Raji (cell line): ENCODE data around the gene EMX1.

Source experiments
- POLR2A ChIP-seq: IDR thresholded peaks from 2 replicates; pipeline ENCODE4 v1.6.1; 2011; ENCODE audit warnings: low read depth, low read length, control low read depth; ENCODE audit not compliant: insufficient read depth

The EMX1 gene

GRCh38 chr2:72953976-72954375, 36.7 kb downstream of the EMX1 start:
- no peak for TF ChIP-seq POLR2A

DNA sequence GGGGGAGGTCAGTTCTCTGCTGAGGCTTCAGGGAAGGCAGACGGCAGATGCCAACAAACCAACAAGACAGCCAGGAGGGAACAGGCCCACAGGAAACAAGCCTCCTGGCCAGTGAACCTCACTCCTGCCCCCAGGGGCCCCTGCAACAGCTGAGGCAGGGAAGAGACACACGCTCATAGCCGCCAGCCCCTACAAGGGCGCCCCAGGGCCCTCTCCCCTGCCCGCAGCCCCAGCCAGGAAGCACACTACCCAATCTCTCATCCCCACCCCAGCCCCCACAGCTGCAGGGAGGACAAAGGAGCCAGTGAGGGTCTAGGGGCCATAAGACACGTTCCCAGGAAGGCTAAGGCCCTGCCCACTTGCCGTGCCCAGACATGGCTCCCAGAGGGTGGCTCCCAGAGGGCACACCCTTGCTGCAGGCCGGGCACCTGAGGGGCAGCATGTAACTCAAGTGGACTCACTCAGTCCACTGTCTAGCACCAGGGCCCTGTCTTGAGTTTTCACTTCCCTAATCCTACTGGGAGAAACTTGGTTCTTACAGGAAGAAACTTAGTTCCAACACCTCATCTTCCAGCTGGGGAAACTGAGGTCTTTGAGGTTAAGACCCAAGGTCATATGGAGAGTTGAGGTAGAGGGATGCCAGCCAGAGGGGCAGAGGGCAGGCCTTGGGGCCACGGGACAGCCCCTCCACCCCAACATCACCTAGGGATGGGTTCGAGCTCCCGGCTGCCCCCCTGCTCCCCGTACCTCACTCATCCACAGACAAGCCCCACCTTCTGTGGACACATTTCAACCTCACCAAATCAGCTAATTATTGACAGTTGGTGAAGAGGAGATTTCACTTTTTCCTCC, 37.3 kb downstream of the EMX1 start:
- TF ChIP-seq POLR2A: no peak

DNA sequence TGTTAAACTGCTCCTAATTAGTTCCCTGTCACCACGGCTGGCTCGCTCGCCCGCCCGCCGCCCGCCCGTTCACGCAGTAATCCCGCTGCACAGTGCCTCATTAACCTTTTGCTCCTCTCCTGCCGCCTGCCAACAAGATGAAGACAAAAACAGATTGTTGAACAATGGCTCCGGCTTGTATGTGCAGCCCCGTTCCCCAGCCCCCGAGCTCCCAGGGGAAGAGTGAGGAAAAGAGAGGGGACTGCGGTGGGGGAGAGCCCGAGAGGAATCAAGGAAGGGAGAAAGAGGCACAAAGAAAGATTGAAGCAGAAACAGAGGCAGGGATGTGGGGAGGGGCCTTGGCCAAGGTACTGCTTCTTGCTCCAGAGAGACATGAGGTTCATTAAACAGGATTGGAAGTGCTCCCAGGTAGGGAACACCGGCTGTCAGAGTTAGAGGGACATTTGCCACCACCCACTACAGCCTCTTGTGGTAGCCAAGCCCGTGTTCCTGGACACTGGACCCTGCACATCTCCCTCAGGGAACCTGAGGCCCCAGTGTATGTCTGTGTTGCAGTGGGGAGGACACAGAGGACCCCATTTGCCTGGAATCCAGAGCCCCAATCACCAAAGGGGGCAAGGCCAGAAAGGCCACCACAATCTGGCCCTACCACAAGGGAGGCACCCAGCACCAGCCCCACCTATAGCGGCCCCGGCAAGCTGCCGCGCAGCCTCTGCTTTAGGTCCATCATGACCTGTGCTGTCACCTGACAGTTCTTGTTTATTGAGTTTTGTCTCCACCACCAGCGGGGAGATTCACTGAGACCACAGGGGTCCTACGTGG, 38.1 kb downstream of the EMX1 start:
- TF ChIP-seq POLR2A: no peak

GRCh38 chr2:72956050-72956395, 38.7 kb downstream of the EMX1 start:
- TF ChIP-seq POLR2A: no peak

DNA sequence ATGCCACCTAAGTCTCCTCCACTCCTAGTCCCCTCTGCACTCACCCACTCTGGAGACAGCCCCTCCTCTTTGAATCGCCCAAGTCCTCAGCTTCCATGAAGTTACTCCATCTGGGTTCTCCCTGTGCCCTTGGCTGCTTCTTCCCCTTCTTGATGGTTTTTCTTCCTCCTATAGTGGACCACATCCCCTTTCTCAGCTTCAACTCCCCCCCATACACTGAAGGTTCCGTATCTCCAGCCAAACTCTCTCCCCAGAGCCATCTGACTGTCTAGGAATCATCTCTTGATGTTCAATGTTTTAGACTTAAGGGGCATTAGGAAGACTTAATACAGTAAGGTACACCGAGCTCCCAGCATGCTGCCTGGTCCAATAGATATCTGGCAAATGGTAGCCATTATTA, 39.6 kb downstream of the EMX1 start:
- no peak for TF ChIP-seq POLR2A

DNA sequence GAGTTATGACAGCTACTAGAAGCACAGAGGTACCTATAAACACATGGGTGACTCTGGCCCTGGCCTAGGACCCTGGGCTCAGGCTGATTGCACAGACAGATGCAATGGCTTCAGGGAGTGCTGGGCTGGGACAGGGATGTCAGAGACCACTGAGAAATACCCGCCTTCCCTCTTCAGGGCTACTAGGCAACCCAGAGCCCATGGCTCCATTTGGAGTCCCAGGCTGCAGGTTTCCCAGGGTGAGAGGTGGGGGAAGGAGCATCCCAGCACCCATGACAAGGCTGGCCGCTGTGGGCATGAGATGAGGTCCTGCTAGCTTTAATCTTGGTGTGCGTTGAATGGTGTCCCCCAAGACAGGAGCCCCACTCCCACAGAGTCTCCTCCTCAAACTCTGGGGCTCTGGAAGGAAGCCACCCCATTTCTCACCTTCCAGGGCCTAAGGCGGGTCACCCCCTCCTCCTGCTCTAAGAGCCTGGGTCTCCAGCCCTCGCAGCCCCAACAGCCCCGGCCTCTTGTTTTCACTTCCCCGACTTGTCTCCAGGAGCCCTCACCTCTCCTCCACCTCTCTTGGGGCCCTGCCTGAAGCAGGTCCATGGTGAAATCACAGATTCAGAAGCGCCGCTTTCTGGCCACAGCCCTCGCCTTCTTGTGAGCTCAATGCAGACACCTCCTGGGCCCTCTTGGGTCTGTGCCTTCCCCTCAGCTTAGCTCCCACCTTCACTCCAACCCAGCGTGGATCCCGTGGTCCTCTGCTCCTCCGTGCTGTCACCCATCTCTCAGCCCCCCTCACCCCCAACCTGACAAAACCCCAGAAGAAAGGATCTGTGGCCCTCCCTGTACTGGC, 41.4 kb downstream of the EMX1 start:
- TF ChIP-seq POLR2A: no peak

GRCh38 chr2:72959554-72959953, 42.2 kb downstream of the EMX1 start:
- TF ChIP-seq POLR2A: no peak

GRCh38 chr2:72959995-72960981, 43.0 kb downstream of the EMX1 start:
- TF ChIP-seq POLR2A: no peak

DNA sequence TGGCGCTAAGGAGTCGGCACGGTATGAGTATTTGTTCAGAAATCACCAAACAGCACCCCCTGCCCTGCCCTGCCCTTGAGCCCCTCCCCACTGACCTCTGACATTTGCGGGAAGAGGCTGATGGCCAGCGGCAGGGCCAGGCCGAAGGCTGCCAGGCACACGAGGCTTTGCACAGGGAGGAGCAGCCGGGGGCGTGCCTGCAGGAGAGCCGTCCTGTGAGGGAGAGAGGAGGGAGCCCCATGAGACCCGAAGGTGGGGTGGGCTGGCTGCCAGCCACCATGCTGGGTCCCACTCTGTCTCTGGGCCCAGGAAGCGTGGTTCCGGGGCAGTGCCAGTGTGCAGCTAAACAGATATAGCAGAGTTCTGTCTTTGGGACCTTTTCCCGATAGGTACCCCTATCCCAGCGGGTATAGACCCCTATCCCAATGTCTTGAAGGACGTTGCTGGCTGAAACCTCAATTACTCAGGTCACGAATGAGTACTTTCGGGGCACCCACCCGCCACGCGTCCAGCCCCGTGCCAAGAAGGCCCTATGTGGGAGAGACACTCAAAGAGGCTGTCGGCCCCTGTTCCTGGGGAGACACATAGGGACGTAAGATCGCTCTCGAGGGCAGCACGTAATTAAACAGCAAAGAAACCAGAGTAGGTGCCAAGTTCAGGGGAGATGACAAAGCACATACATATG, 43.9 kb downstream of the EMX1 start:
- no peak for TF ChIP-seq POLR2A

DNA sequence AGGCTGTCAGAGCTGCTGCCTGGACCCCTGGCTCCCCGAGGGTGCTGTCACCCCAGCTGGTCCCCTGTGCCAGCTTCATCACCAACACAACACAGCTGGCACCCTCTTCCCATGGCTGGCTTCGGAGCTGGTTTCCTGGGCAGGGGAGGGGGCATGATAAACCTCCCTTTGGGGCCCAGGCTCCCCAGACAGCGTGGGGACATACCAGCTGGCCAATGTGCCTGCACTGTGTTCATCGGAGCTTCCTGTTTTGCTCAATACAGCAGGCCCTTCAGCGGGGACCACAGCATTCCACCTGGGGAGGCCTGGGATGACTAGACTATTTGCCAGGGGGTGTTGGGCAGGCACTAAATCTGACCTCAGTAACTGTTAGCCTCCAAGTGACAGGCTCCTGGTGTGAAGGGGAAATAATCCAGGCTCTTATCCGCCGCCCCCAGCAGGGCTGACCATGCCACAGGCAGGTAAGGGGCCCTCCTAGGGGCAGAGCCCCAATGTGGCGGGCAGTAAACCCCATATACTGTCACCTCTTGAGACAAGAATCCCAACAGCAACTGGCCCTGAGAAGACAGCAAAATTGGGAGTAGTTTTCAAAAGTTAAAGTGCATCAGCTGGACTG, 44.6 kb downstream of the EMX1 start:
- no peak for TF ChIP-seq POLR2A

- TF ChIP-seq POLR2A: no peak
Measured at GRCh38 chr2:72962911-72963310, 45.6 kb downstream of the EMX1 start.

- TF ChIP-seq POLR2A: no peak
Measured at GRCh38 chr2:72963423-72964145, 46.3 kb downstream of the EMX1 start.

- no peak for TF ChIP-seq POLR2A
Measured at GRCh38 chr2:72964146-72964525, 46.8 kb downstream of the EMX1 start.

GRCh38 chr2:72965016-72965415, 47.7 kb downstream of the EMX1 start:
- TF ChIP-seq POLR2A: no peak
